DOHH2 (cell line): Measurements from ENCODE around the gene PDRG1.

Experiments
- H3F3A ChIP-seq: fragments of 200-600 bp; sonication (generic), shearing (Covaris generic); 2 replicates; pipeline ENCODE4 v1.6.0; 2016; ENCODE audit warnings: antibody characterized with exemption, mild to moderate bottlenecking; ENCODE audit not compliant: control insufficient read depth, insufficient read depth
- H3K27ac ChIP-seq: fragments of 200-600 bp; sonication (generic); 2 replicates; pipeline ENCODE4 v1.5.1; 2014; ENCODE audit warnings: low read depth, mild to moderate bottlenecking, low read length, moderate library complexity
- H3K27me3 ChIP-seq: fragments of 200-600 bp; sonication (generic); 2 replicates; pipeline ENCODE4 v1.6.1; 2014; ENCODE audit warnings: mild to moderate bottlenecking, low read length, mixed read lengths; ENCODE audit not compliant: control insufficient read depth
- H3K36me3 ChIP-seq: fragments of 200-600 bp; sonication (generic); 2 replicates; pipeline ENCODE4 v1.6.1; 2014; ENCODE audit warnings: mild to moderate bottlenecking, low read length, moderate library complexity, mixed read lengths; ENCODE audit not compliant: control insufficient read depth
- H3K4me1 ChIP-seq: fragments of 200-600 bp; sonication (generic); 2 replicates; pipeline ENCODE4 v1.6.1; 2014; ENCODE audit warnings: mild to moderate bottlenecking, low read length, mixed read lengths; ENCODE audit not compliant: control insufficient read depth
- H3K4me2 ChIP-seq: fragments of 200-600 bp; sonication (generic); 2 replicates; pipeline ENCODE4 v1.6.0; 2014; ENCODE audit warnings: mild to moderate bottlenecking, low read length, moderate library complexity
- H3K4me3 ChIP-seq: fragments of 200-600 bp; sonication (generic); 2 replicates; pipeline ENCODE4 v1.5.1; 2014; ENCODE audit warnings: mild to moderate bottlenecking, low read length, mixed read lengths
- H3K79me2 ChIP-seq: fragments of 200-600 bp; sonication (generic); 2 replicates; pipeline ENCODE4 v1.6.1; 2014; ENCODE audit warnings: mild to moderate bottlenecking, low read length, mixed read lengths; ENCODE audit not compliant: control insufficient read depth
- H3K9me2 ChIP-seq: fragments of 200-600 bp; sonication (generic); replicated peaks from 2 replicates; pipeline ENCODE4 v1.6.1; 2014; ENCODE audit warnings: mild to moderate bottlenecking, low read length, mixed read lengths; ENCODE audit not compliant: control insufficient read depth
- H3K9me3 ChIP-seq: fragments of 200-600 bp; sonication (generic); 2 replicates; pipeline ENCODE4 v1.6.1; 2014; ENCODE audit warnings: antibody characterized with exemption, low read length, mixed read lengths; ENCODE audit not compliant: control insufficient read depth, insufficient read depth
- H4K20me1 ChIP-seq: fragments of 200-600 bp; sonication (generic); 2 replicates; pipeline ENCODE4 v1.6.0; 2014; ENCODE audit warnings: low read depth, mild to moderate bottlenecking, antibody characterized with exemption, low read length, moderate library complexity; ENCODE audit not compliant: control insufficient read depth, insufficient read depth
- CTCF ChIP-seq: fragments of 200-600 bp; sonication (generic); IDR thresholded peaks from one replicate; pipeline ENCODE4 v1.5.1; 2014; ENCODE audit warnings: antibody characterized with exemption, mild to moderate bottlenecking, low read depth, low read length; ENCODE audit not compliant: poor library complexity, severe bottlenecking
- EZH2phosphoT487 ChIP-seq: fragments of 200-600 bp; sonication (generic); IDR thresholded peaks from 2 replicates; pipeline ENCODE4 v1.6.1; 2017; ENCODE audit warnings: borderline replicate concordance, mild to moderate bottlenecking, antibody characterized with exemption, low read length, moderate library complexity, mixed read lengths

PDRG1 gene

GRCh38 chr20:31992086-31992485 lies 40.2 kb upstream of the PDRG1 start:
- Histone ChIP-seq H3F3A (no peaks in the 10 kb centered on the region), H3K79me2 (no peaks in the 10 kb centered on the region), H3K9me3 (no peaks in the 10 kb centered on the region), H3K4me3 (no peak overlapping the region), H3K4me2 (no peak overlapping the region), H3K36me3 (no peaks in the 10 kb centered on the region), H3K27me3 (peaks cover 31% of the 10 kb centered on the region), H3K9me2 (no peaks in the 10 kb centered on the region), H3K27ac (no peak overlapping the region), H3K4me1 (no peaks in the 10 kb centered on the region), H4K20me1 (no peaks in the 10 kb centered on the region)
- TF ChIP-seq EZH2phosphoT487 (no peak), CTCF (no peak)

GRCh38 chr20:31991339-31991705 lies 39.5 kb upstream of the PDRG1 start:
- H3K4me3 ChIP-seq: no peak overlapping the region
- no peaks in the 10 kb centered on the region for H3K9me2 ChIP-seq
- H4K20me1 ChIP-seq: no peaks in the 10 kb centered on the region
- no peaks in the 10 kb centered on the region for H3F3A ChIP-seq
- TF ChIP-seq CTCF (no peak), EZH2phosphoT487 (no peak)
- no peaks in the 10 kb centered on the region for H3K36me3 ChIP-seq
- no peaks in the 10 kb centered on the region for H3K79me2 ChIP-seq
- no peak overlapping the region for H3K4me2 ChIP-seq
- peaks cover 31% of the 10 kb centered on the region for H3K27me3 ChIP-seq
- no peaks in the 10 kb centered on the region for H3K4me1 ChIP-seq
- H3K9me3 ChIP-seq: no peaks in the 10 kb centered on the region
- H3K27ac ChIP-seq: no peak overlapping the region

- no peaks in the 10 kb centered on the region for H3K4me1 ChIP-seq
- no peak overlapping the region for H3K4me2 ChIP-seq
- H3K4me3 ChIP-seq: no peak overlapping the region
- no peaks in the 10 kb centered on the region for H3K9me3 ChIP-seq
- no peaks in the 10 kb centered on the region for H3K79me2 ChIP-seq
- H3K9me2 ChIP-seq: no peaks in the 10 kb centered on the region
- H4K20me1 ChIP-seq: no peaks in the 10 kb centered on the region
- peaks cover 31% of the 10 kb centered on the region for H3K27me3 ChIP-seq
- no peak overlapping the region for H3K27ac ChIP-seq
- no peaks in the 10 kb centered on the region for H3K36me3 ChIP-seq
- TF ChIP-seq EZH2phosphoT487 (no peak), CTCF (no peak)
- no peaks in the 10 kb centered on the region for H3F3A ChIP-seq
These were observed 38.9 kb upstream of the PDRG1 start for GRCh38 chr20:31990641-31991338.
